ENCODE results near the gene PPP2R1A.

PPP2R1A gene

GRCh38 chr19:52189735-52190486 is at the start of gene PPP2R1A:
Gene PPP2R1A, plus strand, starts transcription at chr19:52190052. Its CDS starts 45 bp downstream, at chr19:52190097.
- DNase-seq: peak; percentile 99

- DNase-seq: no peak
Measured at GRCh38 chr19:52141203-52141602, 48.6 kb upstream of the PPP2R1A start.

- no peak for DNase-seq
Measured at GRCh38 chr19:52142001-52142595, 47.8 kb upstream of the PPP2R1A start.

GRCh38 chr19:52148256-52148655 is 41.6 kb upstream of the PPP2R1A start:
- no peak for DNase-seq

GRCh38 chr19:52155596-52156359 is 34.1 kb upstream of the PPP2R1A start:
- no peak for DNase-seq

- no peak for DNase-seq
Measured at GRCh38 chr19:52170304-52170703, 19.5 kb upstream of the PPP2R1A start.

- DNase-seq: no peak
Measured at GRCh38 chr19:52170863-52171320, 19.0 kb upstream of the PPP2R1A start.

- DNase-seq: no peak
Measured at GRCh38 chr19:52171321-52172169, 18.3 kb upstream of the PPP2R1A start, which contains the start of gene ZNF836. Gene ZNF836, minus strand, starts transcription at chr19:52171621. Its CDS starts 3,549 bp downstream, at chr19:52168072.

GRCh38 chr19:52172347-52172746 is 17.5 kb upstream of the PPP2R1A start:
- no peak for DNase-seq

- DNase-seq: no peak
Measured at GRCh38 chr19:52176574-52176973, 13.3 kb upstream of the PPP2R1A start.

- DNase-seq: no peak
Measured at GRCh38 chr19:52187407-52187806, 2.4 kb upstream of the PPP2R1A start.

GRCh38 chr19:52188822-52189734 is 774 bp upstream of the PPP2R1A start:
- DNase-seq: no peak

GRCh38 chr19:52190487-52191293 is 838 bp downstream of the PPP2R1A start:
- DNase-seq: no peak

GRCh38 chr19:52191389-52191788 is 1.5 kb downstream of the PPP2R1A start:
- DNase-seq: no peak

- DNase-seq: no peak
Measured at GRCh38 chr19:52191951-52192350, 2.1 kb downstream of the PPP2R1A start.

GRCh38 chr19:52196256-52196967 is 6.6 kb downstream of the PPP2R1A start:
- DNase-seq: no peak

GRCh38 chr19:52197964-52198363 is 8.1 kb downstream of the PPP2R1A start:
- DNase-seq: no peak

- no peak for DNase-seq
Measured at GRCh38 chr19:52198678-52199077, 8.8 kb downstream of the PPP2R1A start.

GRCh38 chr19:52200044-52200443 is 10.2 kb downstream of the PPP2R1A start:
- DNase-seq: no peak

Data from NCI-H1092 (cell line).